AG09319 (cell line): ENCODE data around the gene IDS.
"Not testable (repeated sequence)": the region's sequence is repeated elsewhere in the genome, so short reads cannot be mapped to it uniquely, and the experiment has no call there.

ENCODE experiments used
- DNase-seq: peaks from one replicate; pipeline ENCODE4 v3.0.0-alpha.2; 2010; ENCODE audit warnings: low read depth; ENCODE audit errors: extremely low read depth
- CTCF ChIP-seq: IDR thresholded peaks from 2 replicates; pipeline ENCODE4 v1.5.1; 2011; ENCODE audit warnings: low read depth, mild to moderate bottlenecking, inconsistent platforms, low read length, moderate library complexity

IDS gene

GRCh38 chrX:149504915-149505651 lies at the start of gene IDS:
Gene IDS (minus strand): TSS chrX:149505306. CDS start chrX:149505137, 169 bp downstream.
- no peak for TF ChIP-seq CTCF
- DNase-seq = peak; percentile 57

GRCh38 chrX:149551939-149552248 lies 46.8 kb upstream of the IDS start:
- DNase-seq = not testable (repeated sequence)

GRCh38 chrX:149551245-149551938 lies 46.3 kb upstream of the IDS start:
- not testable (repeated sequence) for DNase-seq

GRCh38 chrX:149550454-149550853 lies 45.3 kb upstream of the IDS start:
- DNase-seq = not testable (repeated sequence)

GRCh38 chrX:149549701-149550100 lies 44.6 kb upstream of the IDS start, which contains the start of gene HSFX3:
Gene HSFX3 (minus strand): TSS chrX:149549924. CDS start chrX:149549852, 72 bp downstream.
- not testable (repeated sequence) for DNase-seq

- not testable (repeated sequence) for DNase-seq
Observed at GRCh38 chrX:149547782-149548181, 42.7 kb upstream of the IDS start.

GRCh38 chrX:149546962-149547361 lies 41.9 kb upstream of the IDS start:
- not testable (repeated sequence) for DNase-seq

- not testable (repeated sequence) for DNase-seq
Observed at GRCh38 chrX:149545545-149546543, 40.7 kb upstream of the IDS start.

- TF ChIP-seq CTCF = no peak
- no peak for DNase-seq
Observed at GRCh38 chrX:149541521-149542047, 36.5 kb upstream of the IDS start.

- TF ChIP-seq CTCF = no peak
- DNase-seq = peak; percentile 92
Observed at GRCh38 chrX:149540621-149541520, 35.8 kb upstream of the IDS start, which contains the start of gene EOLA1. Gene EOLA1 (plus strand): TSS chrX:149541012. CDS start chrX:149545631, 4,619 bp downstream.
